ENCODE data around the gene NTN5. TPM values are rescaled to one million over a fixed set of nuclear protein-coding genes. Genes with fewer than 3 reads are reported as not detected.

The NTN5 gene
- total RNA-seq, 1 donor from 2014 or later: 0.71 TPM

DNA sequence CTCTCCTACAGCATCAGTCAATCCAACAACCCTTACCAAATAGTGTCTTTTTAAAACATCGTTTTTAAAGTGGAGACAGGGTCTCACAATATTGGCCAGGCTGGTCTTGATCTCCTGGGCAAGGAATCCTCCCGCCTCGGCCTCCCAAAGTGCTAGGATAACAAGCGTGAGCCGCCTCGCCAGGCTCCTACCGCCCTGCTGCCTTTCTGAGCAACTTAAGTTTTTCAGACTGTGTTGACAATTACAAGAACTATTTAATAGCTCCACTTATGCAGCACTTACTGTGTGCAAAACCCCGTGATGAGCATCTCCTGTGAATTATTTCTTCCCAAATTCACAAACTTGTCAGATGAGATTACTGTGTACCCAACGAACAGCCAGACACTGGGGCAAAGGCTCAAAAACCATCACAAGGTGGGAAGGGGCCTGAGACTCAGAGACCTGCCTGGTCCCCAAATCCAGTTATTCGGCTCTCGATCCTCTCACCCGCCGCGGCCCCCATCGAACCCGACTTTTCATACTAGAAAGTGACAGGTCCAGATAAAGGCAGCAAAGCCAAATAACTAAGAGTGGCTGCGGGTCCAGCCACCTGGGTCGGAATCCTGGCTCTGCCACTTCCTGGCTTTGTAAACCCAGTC is 54.4 kb downstream of the NTN5 start:
- Mint-ChIP-seq H3K4me3 (peak overlapping the region; percentile 98), H3K36me3 (ENCODE audit: low read depth) (peaks cover 62% of the 10 kb centered on the region), H3K9me3 (no peaks in the 10 kb centered on the region), H3K27me3 (no peaks in the 10 kb centered on the region), H3K4me1 (peaks cover 52% of the 10 kb centered on the region), H3K27ac (peak overlapping the region; percentile 97)
- CTCF ChIA-PET: interaction anchor here (0.5 to 3.2 kb wide), 4 partner anchors 10 to 297 kb away, joined by 3 to 13 read pairs (median 4); partner anchors contain the start of gene CA11
- POLR2A ChIA-PET: interaction anchor here (0.5 to 3.3 kb wide), 40 partner anchors 9 to 1311 kb away, joined by 3 to 67 read pairs (median 5); partner anchors contain the start of genes ATF5, CA11, DBP and GYS1
- no peak for DNase-seq
- no peak for TF ChIP-seq CTCF (IDR thresholded peaks at IDR 0.05)
- intact Hi-C loops (cut with micrococcal nuclease): loop anchor here (2.0 kb wide), 1 partner anchor 286 kb away; no protein-coding TSS in a partner anchor
- no peak for ATAC-seq (ENCODE audit: low read depth)

GRCh38 chr19:48617146-48617937 is 55.5 kb downstream of the NTN5 start:
- no peak for ATAC-seq (ENCODE audit: low read depth)
- H3K27me3 Mint-ChIP-seq: no peaks in the 10 kb centered on the region
- H3K36me3 Mint-ChIP-seq (ENCODE audit: low read depth): peaks cover 58% of the 10 kb centered on the region
- CTCF ChIA-PET: interaction anchor here (1.0 to 3.2 kb wide), 2 partner anchors 8 to 283 kb away, joined by 3 to 13 read pairs; no protein-coding TSS in a partner anchor
- H3K4me3 Mint-ChIP-seq: peak overlapping the region; percentile 98
- no peak for TF ChIP-seq CTCF (IDR thresholded peaks at IDR 0.05)
- intact Hi-C loops (cut with micrococcal nuclease): no loop called here
- DNase-seq: no peak
- H3K27ac Mint-ChIP-seq: peak overlapping the region; percentile 97
- peaks cover 48% of the 10 kb centered on the region for H3K4me1 Mint-ChIP-seq
- POLR2A ChIA-PET: interaction anchor here (0.6 to 3.3 kb wide), 8 partner anchors 8 to 879 kb away, joined by 3 to 22 read pairs (median 5); partner anchors contain the start of genes DBP and RPS11
- H3K9me3 Mint-ChIP-seq: no peaks in the 10 kb centered on the region

DNA sequence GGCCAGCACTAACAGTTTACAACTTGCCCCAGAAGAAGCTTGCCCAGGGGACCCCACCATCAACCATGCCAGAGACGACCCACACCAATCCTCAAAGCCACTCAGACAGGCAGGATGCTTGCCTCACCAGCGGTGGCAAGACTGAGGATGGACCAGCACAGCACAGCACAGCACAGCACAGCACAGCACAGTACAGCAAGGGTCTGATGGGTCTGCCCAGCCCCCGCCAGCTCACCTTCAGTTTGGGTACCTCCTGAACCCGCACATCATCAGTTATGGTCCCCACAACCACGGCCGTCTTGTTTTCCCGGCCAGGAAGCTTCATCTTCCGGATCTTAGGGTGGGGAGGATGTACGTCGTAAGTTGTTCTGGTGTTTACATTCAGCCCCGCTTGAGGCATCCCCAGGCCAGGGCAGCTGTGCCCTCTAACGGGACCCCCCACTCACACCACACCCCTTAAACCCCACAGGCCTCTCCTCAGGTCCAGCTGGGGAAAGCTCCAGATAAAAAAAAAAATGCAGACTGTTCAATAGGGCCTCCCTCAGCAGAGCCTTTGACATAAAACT is 56.2 kb downstream of the NTN5 start:
- intact Hi-C loops (cut with micrococcal nuclease): no loop called here
- Mint-ChIP-seq H3K27me3 (no peaks in the 10 kb centered on the region), H3K9me3 (no peaks in the 10 kb centered on the region), H3K4me3 (peak overlapping the region; percentile 59), H3K27ac (peak overlapping the region; percentile 24), H3K36me3 (ENCODE audit: low read depth) (peaks cover 54% of the 10 kb centered on the region), H3K4me1 (peaks cover 44% of the 10 kb centered on the region)
- TF ChIP-seq CTCF (IDR thresholded peaks at IDR 0.05): no peak
- no peak for ATAC-seq (ENCODE audit: low read depth)
- no peak for DNase-seq
- CTCF ChIA-PET: interaction anchor here (3.2 kb wide), 1 partner anchor 8 kb away, joined by 13 read pairs; no protein-coding TSS in a partner anchor
- POLR2A ChIA-PET: interaction anchor here (1.1 to 3.3 kb wide), 3 partner anchors 8 to 880 kb away, joined by 3 to 22 read pairs (median 5); partner anchors contain the start of genes DBP and RPS11

DNA sequence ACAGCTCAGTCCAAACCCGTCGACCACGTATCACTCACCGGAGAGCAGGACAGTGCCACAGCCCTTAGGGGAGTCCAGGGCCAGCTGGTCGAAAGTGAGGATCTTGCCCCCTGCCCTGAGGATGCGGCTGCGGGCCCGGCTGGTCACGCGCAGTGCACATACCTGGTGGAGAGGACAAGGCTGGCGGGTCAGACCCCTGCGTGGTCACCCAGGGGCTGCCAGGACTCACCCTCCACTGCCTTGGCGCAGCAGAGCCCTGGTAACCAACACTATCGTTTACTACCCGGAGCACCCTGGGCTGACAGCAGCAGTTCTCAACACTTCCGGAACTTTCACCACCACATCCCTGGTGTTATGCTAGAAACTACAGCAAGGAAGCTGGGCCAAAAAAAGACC is 56.8 kb downstream of the NTN5 start:
- Mint-ChIP-seq H3K4me1 (peaks cover 42% of the 10 kb centered on the region), H3K4me3 (peak overlapping the region; percentile 59), H3K9me3 (no peaks in the 10 kb centered on the region), H3K27ac (peak overlapping the region; percentile 24), H3K36me3 (ENCODE audit: low read depth) (peaks cover 50% of the 10 kb centered on the region), H3K27me3 (no peaks in the 10 kb centered on the region)
- POLR2A ChIA-PET: interaction anchor here (0.6 to 3.3 kb wide), 3 partner anchors 8 to 40 kb away, joined by 3 to 22 read pairs (median 4); partner anchors contain the start of gene DBP
- DNase-seq (no peak), ATAC-seq (ENCODE audit: low read depth) (no peak)
- CTCF ChIA-PET: no interaction called here
- intact Hi-C loops (cut with micrococcal nuclease): no loop called here
- TF ChIP-seq CTCF (IDR thresholded peaks at IDR 0.05): no peak
